GM19372 (cell line): ENCODE data around the gene RAB37.

Experiments used
- ATAC-seq: cut with Tn5 transposase; IDR thresholded peaks from one replicate; pipeline ENCODE4 v1.9.1; 2021; ENCODE audit warnings: mild to moderate bottlenecking, low read depth, moderate library complexity; ENCODE audit not compliant: unreplicated experiment

RAB37 gene

DNA sequence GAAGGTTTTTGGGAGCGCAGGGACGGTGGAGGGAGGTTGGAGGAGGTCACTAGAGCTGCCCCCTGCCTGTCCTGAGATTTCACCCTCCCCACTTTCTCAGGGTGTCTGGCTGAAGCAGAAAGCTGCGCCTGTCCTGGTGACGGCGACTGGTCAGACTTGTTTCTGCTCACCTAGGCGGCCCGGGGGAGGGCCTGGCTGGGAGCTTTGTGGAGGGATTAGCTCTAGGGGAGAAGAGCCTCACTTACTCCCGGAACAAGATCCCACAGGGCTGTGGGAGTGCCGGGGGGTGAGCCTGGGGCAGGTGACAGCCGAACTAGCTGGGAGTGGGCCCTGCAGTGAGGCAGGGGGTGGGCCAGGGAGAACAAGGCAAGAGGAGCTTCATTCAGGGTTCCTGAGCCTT, 22.9 kb downstream of the RAB37 start:
- no peak for ATAC-seq

DNA sequence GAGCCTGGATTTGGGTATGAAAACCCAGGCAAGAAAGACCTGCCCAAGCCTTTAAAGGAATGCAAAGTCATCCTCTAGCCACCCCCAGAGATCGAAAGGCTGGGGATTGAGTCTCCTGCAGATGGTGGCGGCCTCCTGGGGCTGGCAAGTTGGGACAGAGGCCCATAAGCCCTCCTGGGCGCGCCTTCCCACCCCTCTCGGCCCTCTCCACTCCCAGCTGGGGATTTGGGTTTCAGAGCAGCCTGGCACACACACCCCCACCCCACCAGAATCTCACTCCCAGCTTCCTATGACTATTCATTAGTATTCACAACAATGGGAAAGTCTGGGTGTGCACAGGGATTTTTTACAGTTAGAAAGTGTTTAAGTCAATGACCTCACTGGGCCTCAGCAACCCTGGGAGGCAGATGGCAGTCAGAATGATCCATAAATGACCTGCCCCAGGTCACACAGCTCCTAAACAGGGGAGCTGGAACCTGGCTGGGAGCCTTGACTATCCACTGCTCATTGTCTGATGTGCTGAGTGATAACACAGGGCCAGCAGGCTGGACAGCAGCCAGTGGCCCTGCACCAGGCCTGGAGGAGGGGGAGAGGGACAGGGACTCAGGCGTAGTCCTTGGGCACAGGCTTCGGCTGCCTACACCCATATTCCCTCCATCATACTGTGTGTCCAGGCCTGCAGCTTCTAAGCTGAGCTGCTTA, 23.5 kb downstream of the RAB37 start:
- ATAC-seq, result no peak

DNA sequence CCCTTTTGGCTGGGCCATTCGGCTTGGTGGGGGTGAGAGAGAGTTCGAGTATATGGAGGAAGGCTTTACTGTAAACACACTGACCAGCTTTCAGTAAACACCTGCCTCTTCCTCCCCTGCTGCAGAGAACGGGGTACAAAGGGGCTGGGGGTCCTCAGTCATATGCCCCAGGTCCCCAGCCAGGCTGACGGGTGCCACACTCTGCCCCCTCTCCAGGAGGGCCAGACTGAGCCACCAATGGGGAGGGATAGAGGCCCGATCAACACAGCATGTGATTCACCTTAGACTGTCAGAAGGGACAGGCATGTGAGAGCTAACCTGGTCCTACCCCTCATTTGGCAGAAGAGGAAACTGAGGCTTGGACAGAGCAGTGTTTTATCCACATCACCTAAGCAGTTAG, 24.4 kb downstream of the RAB37 start:
- ATAC-seq, result no peak

DNA sequence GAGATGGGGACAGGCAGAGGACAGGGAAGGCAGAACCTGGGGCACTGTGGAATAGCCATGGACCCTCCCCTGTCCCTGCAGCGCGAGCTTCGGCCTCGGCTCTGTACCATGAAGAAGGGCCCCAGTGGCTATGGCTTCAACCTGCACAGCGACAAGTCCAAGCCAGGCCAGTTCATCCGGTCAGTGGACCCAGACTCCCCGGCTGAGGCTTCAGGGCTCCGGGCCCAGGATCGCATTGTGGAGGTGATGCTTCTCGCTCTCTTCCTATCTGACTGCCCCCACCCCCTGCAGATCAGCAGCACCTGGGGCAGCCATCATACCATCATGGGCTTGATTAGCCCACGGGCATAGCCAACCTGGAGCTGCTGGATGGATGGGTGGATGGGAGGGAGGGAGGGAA, 24.9 kb downstream of the RAB37 start:
- ATAC-seq, result no peak

DNA sequence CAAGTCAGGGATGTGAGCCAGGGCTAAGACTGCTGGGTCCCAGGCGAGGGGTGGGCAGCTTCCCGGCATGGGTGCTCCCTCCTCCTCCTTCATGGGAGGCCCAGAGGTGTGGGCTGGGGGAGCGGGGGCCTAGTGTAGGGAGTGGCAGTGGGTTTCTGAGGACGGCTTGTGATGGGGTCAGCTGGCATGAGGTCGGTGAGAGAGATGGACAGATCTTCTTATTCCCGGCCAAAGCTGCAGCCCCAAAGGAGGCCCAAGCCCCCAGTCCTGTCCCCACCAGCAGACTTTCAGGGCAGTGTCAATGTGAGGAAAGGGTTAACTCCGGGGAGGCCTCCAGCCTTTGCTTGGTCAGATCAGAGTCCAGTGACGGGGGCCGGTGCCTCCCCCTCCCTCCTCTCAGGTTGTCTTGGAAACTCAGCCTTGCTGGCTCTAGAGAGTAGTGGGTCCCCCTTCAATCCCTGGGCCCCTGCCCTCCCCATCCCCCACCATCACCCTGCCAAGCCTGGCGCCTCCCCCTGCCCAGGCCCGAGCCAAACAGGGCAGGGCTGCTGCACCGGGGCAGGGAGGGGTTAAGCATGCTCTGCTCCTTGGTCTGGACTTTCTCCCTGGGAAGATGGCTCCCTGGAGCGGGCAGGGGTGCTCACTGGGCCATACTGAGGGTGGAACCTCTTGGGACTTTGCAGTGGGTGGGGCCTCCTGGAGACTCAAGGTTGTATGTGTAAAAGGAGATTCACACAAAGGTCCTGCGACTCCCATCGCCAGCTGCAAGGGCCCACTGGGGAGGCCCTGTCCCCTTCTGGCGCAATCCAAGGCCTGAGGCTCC, 26.7 kb downstream of the RAB37 start:
- no peak for ATAC-seq

DNA sequence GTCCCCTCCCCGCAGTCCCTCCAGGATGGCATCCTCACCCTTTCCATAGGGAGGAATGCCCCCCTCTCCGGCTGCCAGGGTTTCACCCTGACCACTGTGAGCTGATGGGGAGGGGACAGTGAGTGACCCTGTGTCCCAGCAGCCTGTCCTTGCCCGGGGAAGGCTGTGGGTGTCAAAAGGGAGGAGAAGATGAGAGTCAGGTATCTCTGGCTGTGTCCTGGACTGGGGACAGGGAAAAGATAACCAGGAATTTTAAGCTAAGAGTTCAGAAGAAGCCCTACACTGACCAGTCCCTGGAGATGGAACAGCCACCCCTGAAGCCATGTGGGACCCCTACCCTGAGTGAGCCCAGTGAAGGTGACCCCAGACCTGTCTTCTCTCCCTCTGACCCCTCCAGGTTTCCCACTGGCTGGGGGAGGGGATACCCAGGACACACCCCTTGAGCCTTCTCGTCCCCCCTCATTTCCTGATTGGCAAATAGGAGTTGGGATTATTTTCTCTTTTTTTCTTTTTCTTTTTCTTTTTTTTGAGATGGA, 27.8 kb downstream of the RAB37 start:
- no peak for ATAC-seq

GRCh38 chr17:74766413-74766812, 29.4 kb downstream of the RAB37 start:
- no peak for ATAC-seq

GRCh38 chr17:74767111-74767516, 30.1 kb downstream of the RAB37 start:
- ATAC-seq, result no peak

DNA sequence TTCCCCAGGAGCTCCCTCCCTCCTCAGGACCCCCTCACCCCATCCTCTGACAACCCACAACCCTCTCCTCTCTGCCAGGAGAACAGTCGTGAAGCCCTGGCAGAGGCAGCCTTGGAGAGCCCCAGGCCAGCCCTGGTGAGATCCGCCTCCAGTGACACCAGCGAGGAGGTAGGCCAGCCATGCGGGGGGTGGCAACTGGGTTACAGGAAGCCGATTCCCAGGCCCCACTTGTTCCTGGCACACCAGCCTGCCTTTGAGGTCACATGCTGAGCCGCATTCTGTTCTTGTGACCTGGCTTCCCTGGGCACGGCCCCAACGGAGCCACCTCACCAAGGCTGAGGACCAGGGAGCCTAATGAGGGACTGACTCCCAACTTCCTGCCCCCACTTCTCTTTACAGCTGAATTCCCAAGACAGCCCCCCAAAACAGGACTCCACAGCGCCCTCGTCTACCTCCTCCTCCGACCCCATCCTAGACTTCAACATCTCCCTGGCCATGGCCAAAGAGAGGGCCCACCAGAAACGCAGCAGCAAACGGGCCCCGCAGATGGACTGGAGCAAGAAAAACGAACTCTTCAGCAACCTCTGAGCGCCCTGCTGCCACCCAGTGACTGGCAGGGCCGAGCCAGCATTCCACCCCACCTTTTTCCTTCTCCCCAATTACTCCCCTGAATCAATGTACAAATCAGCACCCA, 31.2 kb downstream of the RAB37 start:
- ATAC-seq, result no peak

DNA sequence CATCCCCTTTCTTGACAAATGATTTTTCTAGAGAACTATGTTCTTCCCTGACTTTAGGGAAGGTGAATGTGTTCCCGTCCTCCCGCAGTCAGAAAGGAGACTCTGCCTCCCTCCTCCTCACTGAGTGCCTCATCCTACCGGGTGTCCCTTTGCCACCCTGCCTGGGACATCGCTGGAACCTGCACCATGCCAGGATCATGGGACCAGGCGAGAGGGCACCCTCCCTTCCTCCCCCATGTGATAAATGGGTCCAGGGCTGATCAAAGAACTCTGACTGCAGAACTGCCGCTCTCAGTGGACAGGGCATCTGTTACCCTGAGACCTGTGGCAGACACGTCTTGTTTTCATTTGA, 31.7 kb downstream of the RAB37 start:
- ATAC-seq, result no peak

GRCh38 chr17:74769266-74769855, 32.3 kb downstream of the RAB37 start:
- ATAC-seq, result no peak

DNA sequence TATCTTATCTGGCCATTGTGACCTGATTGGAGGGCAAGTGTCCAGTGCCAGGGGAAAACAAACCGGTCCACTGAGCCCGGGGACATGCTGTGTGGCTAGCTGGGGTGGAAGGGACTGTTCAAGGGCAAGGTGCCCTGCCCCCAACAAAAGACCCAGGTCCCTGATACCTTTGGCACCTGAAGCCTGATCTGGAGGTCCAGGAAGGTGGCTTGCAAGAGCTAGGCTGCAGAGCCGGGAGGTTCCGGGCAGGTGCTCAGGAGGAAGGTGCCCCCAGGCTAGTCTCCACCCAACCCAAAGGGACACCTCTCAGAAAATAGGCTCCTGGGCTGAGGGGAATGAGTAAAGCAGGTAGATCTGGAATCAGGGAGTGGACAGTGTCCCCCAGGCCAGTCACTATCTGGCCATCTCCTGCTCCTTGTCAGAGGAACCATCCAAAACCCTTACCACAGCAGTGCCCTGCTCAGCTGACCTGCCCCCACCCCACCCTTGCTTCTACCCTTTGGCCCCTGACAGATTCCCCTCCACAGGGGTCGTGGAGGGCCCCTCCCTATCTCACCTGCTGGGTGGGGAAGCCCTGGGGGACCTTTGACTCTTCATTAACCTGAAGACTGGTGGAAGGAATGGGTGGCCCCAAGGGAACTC, 32.9 kb downstream of the RAB37 start:
- ATAC-seq, result no peak

DNA sequence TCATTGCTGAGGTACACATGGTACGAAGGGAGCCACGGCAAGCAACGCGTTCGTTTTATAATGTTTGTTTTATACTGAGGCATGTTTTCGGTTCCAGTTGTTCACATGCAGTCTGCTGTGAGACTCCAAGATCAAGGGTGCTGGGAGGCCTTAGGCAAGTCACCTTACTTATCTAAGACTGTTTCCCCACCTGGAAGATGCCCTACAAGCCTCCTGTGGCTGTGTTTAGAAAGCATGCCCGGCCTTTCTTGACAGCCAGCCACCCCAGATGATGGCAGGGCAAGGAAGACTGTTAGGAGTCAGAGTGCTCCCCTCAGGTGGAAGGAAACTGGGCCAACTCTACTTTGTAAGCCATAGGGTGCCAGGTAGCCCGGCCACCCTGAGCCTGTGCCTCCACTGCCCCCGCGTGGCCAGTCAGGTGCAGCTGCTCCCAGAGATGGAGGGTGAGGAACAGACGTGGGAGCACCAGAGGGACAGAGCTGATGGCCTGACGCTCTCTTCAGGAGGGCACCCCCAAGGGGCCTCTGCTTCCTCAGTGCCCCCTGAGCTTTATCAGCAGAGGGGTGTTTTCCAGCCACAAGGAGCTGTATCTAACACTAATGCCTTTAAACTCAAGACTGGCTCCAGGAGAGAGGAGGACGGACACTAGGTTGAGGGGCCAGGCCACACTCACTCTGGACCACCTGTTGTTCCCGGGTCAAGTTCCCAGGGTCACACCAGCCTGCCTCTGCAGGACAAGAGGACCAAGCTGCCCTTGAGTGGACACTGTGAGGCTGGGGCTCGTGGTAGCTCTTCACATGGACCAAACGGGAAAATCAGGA, 33.7 kb downstream of the RAB37 start:
- ATAC-seq, result no peak

DNA sequence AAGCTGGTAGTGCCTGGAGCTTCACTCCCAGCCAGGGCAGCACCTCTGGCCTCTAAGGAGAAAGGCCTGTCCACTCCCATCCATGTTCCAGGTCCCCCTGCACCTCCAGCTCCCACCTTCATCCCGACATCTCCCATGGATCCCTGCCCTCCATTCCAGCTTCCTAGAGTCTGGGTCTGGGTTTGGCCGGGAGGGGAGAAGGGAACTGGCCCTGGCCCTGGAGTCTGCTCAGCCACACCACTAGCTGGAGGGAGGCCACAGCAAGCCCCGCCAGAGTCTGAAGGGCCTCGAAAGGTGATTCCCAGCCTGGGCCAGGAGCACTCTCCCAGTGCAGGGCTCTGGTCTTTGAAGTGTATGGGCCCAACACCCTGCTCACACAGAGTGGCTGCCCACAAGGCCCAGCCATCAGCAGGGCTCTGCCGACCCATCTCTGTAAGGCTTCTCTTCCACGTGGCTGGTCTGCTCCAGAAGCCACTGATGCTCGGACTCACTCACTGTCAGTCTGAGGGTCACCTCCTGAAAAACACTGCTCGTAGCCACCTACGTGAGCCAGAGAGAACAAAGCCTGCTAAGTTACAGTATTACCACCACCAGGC, 34.4 kb downstream of the RAB37 start:
- no peak for ATAC-seq

DNA sequence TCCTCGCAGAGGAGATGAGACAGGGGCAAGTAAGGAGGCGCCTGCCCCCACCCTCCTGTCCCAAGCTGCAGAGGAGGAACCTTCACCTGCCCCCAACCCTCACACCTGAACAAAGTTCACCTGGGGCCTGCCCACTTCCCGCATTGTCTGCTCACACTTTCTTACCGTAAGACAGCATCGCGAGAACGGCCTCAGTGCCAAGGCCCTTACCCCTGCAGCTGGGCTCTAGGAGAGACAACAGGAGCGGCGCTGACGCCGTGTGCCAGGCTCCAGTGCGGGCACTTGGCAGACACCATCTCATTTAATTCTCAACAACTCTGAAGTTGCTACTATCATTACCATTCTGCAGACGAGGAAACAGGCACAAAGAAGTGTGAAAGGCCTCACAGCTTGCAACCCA, 35.0 kb downstream of the RAB37 start:
- ATAC-seq, result no peak

DNA sequence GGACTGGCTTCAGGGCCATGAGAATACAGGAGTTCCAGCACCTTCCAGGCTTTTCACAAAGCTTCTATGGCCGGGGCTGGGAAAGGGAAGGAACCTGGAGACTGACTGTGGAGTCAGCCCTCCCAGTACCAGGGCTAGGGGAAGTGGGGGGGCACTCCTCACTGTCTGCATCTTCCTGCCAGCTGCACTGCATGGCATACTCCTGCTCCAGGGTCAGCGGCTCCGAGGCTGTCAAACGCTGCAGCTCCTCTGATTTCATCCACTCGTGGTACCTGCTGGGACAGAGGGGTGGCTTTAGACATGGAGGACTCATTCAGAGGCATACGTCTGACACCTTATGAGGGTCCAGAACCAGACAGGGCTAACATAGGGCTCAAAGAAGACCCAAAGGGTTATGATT, 36.4 kb downstream of the RAB37 start:
- ATAC-seq, result no peak

- no peak for ATAC-seq
Observed at GRCh38 chr17:74773871-74774286, 36.8 kb downstream of the RAB37 start.

DNA sequence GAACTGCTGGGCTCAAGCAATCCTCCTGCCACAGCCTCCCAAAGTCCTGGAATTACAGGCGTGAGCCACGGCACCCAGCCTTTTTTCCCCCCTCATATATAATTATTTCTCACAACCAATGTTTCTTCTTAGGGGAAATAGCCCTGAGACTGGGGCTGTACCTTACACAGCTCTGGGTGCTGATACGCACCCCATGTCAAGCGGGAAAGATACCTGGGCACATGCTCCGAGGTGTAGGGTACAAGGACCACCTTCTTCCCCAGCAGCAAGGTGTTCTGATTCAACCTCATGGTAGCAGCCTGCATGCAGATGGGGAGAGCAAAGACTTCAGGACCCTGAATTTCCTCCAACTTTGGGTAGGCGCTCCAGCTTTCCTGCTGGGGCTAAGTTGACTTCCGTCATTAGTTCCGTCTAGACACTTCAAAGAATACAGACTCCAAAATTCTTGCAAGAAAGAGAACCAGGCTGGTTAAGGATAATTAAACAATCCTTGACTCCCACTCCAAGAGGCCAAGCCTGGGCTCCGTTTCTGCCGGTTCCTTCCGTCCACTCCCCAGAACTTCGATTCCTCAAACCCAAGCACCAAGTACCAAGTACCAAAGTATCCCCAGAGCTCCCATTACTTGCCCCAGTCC, 38.5 kb downstream of the RAB37 start:
- ATAC-seq, result no peak
